IMR-90 (cell line): ENCODE data around the gene PRKCE. TPM values are rescaled to one million over a fixed set of nuclear protein-coding genes. Genes with fewer than 3 reads are reported as not detected.

Experiments
- ATAC-seq: fragments of 200-7000 bp; cut with Tn5 transposase; 2 replicates; pipeline ENCODE4 v1.9.1; 2020; ENCODE audit warnings: low read depth, mild to moderate bottlenecking, moderate library complexity
- BruUV-seq: library from RNA; stranded (reverse); fragments of 400-500 nt; replicated peaks from 2 replicates; lab custom pipeline; 2021; lab: Mats Ljungman, UMichigan
- CTCF ChIA-PET: fragments of 300-600 bp; formaldehyde crosslinking; extraction: SDS; loops from one replicate; lab custom pipeline; 2021; ENCODE audit warnings: antibody characterized with exemption; lab: Yijun Ruan, JAX
- POLR2A ChIA-PET: fragments of 300-600 bp; sonication (Branson Sonifier 250); formaldehyde crosslinking; loops from one replicate; lab custom pipeline; 2022; ENCODE audit warnings: antibody characterized with exemption; ENCODE audit not compliant: unreplicated experiment; lab: Charles Lee
- DNase-seq: peaks from one replicate; pipeline ENCODE4 v3.0.0; 2013
- H2AFZ ChIP-seq: replicated peaks from 2 replicates; pipeline ENCODE3; 2013; ENCODE audit warnings: low read length, mild to moderate bottlenecking; ENCODE audit not compliant: poor library complexity
- H2AK5ac ChIP-seq: 2 replicates; pipeline ENCODE4 v1.6.1; 2013; ENCODE audit warnings: low read depth, low read length, inconsistent platforms
- H2AK9ac ChIP-seq: replicated peaks from 2 replicates; pipeline ENCODE3; 2013; ENCODE audit warnings: mild to moderate bottlenecking, low read depth, low read length, moderate library complexity; ENCODE audit not compliant: poor library complexity
- H2BK120ac ChIP-seq: 2 replicates; pipeline ENCODE4 v1.6.1; 2013; ENCODE audit warnings: low read depth, low read length, inconsistent platforms
- H2BK15ac ChIP-seq: 3 replicates; pipeline ENCODE4 v1.6.1; 2013; ENCODE audit warnings: low read depth, low read length, inconsistent platforms
- H2BK20ac ChIP-seq: 2 replicates; pipeline ENCODE4 v1.6.1; 2013; ENCODE audit warnings: low read depth, mild to moderate bottlenecking, inconsistent platforms, low read length, moderate library complexity
- H2BK5ac ChIP-seq: 2 replicates; pipeline ENCODE4 v1.6.1; 2013; ENCODE audit warnings: mild to moderate bottlenecking, low read depth, low read length, inconsistent platforms; ENCODE audit not compliant: poor library complexity, severe bottlenecking
- H3K14ac ChIP-seq: replicated peaks from 2 replicates; pipeline ENCODE4 v1.6.1; 2013; ENCODE audit warnings: low read depth, low read length, inconsistent platforms
- H3K18ac ChIP-seq: 2 replicates; pipeline ENCODE4 v1.6.1; 2013; ENCODE audit warnings: low read depth, low read length, control low read depth
- H3K23ac ChIP-seq: 2 replicates; pipeline ENCODE4 v1.6.1; 2013; ENCODE audit warnings: low read depth, low read length, inconsistent platforms
- H3K27ac ChIP-seq: 2 replicates; pipeline ENCODE4 v1.5.1; 2013; ENCODE audit warnings: mild to moderate bottlenecking, control low read depth, low read length; ENCODE audit not compliant: insufficient read depth
- H3K27me3 ChIP-seq: 2 replicates; pipeline ENCODE4 v1.6.1; 2013; ENCODE audit warnings: low read length; ENCODE audit not compliant: control insufficient read depth, insufficient read depth
- H3K36me3 ChIP-seq: 2 replicates; pipeline ENCODE4 v1.6.1; 2013; ENCODE audit warnings: low read length, mixed read lengths; ENCODE audit not compliant: control insufficient read depth, insufficient read depth
- H3K4ac ChIP-seq: 2 replicates; pipeline ENCODE4 v1.6.1; 2013; ENCODE audit warnings: low read depth, low read length, inconsistent platforms
- H3K4me1 ChIP-seq: 2 replicates; pipeline ENCODE4 v1.6.1; 2013; ENCODE audit warnings: low read length, mixed read lengths; ENCODE audit not compliant: control insufficient read depth, insufficient read depth
- H3K4me2 ChIP-seq: 2 replicates; pipeline ENCODE4 v1.6.1; 2013; ENCODE audit warnings: low read depth, mild to moderate bottlenecking, control low read depth, low read length, moderate library complexity
- H3K4me3 ChIP-seq: 2 replicates; pipeline ENCODE4 v1.5.1; 2013; ENCODE audit warnings: low read depth, mild to moderate bottlenecking, control low read depth, low read length, moderate library complexity; ENCODE audit not compliant: insufficient read depth
- H3K56ac ChIP-seq: 2 replicates; pipeline ENCODE4 v1.6.1; 2013; ENCODE audit warnings: low read length, inconsistent platforms; ENCODE audit not compliant: insufficient read depth; ENCODE audit errors: extremely low read depth
- H3K79me1 ChIP-seq, 2 experiments: 2 replicates each; pipeline ENCODE4 v1.6.1; 2013; ENCODE audit warnings: low read length in 2 of 2, inconsistent platforms in 1 of 2, low read depth in 1 of 2
- H3K9ac ChIP-seq: 2 replicates; pipeline ENCODE4 v1.6.1; 2013; ENCODE audit warnings: low read depth, low read length, control low read depth
- H3K9me1 ChIP-seq: 2 replicates; pipeline ENCODE4 v1.6.1; 2013; ENCODE audit warnings: low read length, inconsistent platforms; ENCODE audit not compliant: insufficient read depth
- H3K9me3 ChIP-seq: 2 replicates; pipeline ENCODE4 v1.6.1; 2013; ENCODE audit warnings: low read length; ENCODE audit not compliant: control insufficient read depth, insufficient read depth
- H4K20me1 ChIP-seq: 2 replicates; pipeline ENCODE4 v1.6.1; 2013; ENCODE audit warnings: low read length, inconsistent platforms; ENCODE audit not compliant: insufficient read depth
- H4K5ac ChIP-seq: 2 replicates; pipeline ENCODE4 v1.6.1; 2013; ENCODE audit warnings: mild to moderate bottlenecking, low read depth, low read length, control low read depth
- H4K8ac ChIP-seq, 2 experiments: 2 replicates each; pipeline ENCODE4 v1.6.1; 2013; ENCODE audit warnings: low read depth in 2 of 2, low read length in 2 of 2, control low read depth in 1 of 2, inconsistent platforms in 1 of 2
- H4K91ac ChIP-seq: 2 replicates; pipeline ENCODE4 v1.6.1; 2013; ENCODE audit warnings: low read depth, low read length, inconsistent platforms; ENCODE audit not compliant: insufficient read depth
- BHLHE40 ChIP-seq: fragments of 150-350 bp; IDR thresholded peaks from 2 replicates; pipeline ENCODE4 v1.6.1; 2016; ENCODE audit warnings: mild to moderate bottlenecking, low read depth, low read length
- CEBPB ChIP-seq: IDR thresholded peaks from 2 replicates; pipeline ENCODE4 v1.6.1; 2012; ENCODE audit warnings: low read depth, low read length, improper control_type of control experiment
- CHD1 ChIP-seq: IDR thresholded peaks from 2 replicates; pipeline ENCODE4 v1.6.1; 2012; ENCODE audit warnings: low read depth, low read length, improper control_type of control experiment
- CTCF ChIP-seq: conservative IDR thresholded peaks from 2 replicates; pipeline ENCODE4 v1.5.1; 2012; ENCODE audit warnings: mild to moderate bottlenecking, low read depth, low read length, improper control_type of control experiment
- ELK1 ChIP-seq: fragments of 150-350 bp; IDR thresholded peaks from 2 replicates; pipeline ENCODE4 v1.6.1; 2016; ENCODE audit warnings: low read depth, mild to moderate bottlenecking, low read length, moderate library complexity, borderline replicate concordance
- FOS ChIP-seq: fragments of 150-350 bp; IDR thresholded peaks from 2 replicates; pipeline ENCODE4 v1.6.1; 2016; ENCODE audit warnings: low read depth, low read length
- MAFK ChIP-seq: IDR thresholded peaks from 2 replicates; pipeline ENCODE4 v1.6.1; 2012; ENCODE audit warnings: low read depth, low read length, improper control_type of control experiment
- MAZ ChIP-seq: IDR thresholded peaks from 2 replicates; pipeline ENCODE4 v1.6.1; 2012; ENCODE audit warnings: low read depth, mild to moderate bottlenecking, low read length, improper control_type of control experiment, moderate library complexity, borderline replicate concordance
- MXI1 ChIP-seq: IDR thresholded peaks from 2 replicates; pipeline ENCODE4 v1.6.1; 2012; ENCODE audit warnings: low read depth, mild to moderate bottlenecking, low read length, moderate library complexity, borderline replicate concordance
- NFE2L2 ChIP-seq: fragments of 150-350 bp; IDR thresholded peaks from 2 replicates; pipeline ENCODE4 v1.6.1; 2016; ENCODE audit warnings: low read depth, mild to moderate bottlenecking, low read length
- POLR2A ChIP-seq: IDR thresholded peaks from 2 replicates; pipeline ENCODE4 v1.6.1; 2012; ENCODE audit warnings: mild to moderate bottlenecking, low read depth, low read length
- RAD21 ChIP-seq: IDR thresholded peaks from 2 replicates; pipeline ENCODE4 v1.6.1; 2012; ENCODE audit warnings: low read length, improper control_type of control experiment
- RCOR1 ChIP-seq: IDR thresholded peaks from 2 replicates; pipeline ENCODE4 v1.6.1; 2012; ENCODE audit warnings: mild to moderate bottlenecking, low read length, improper control_type of control experiment; ENCODE audit not compliant: insufficient replicate concordance
- RFX5 ChIP-seq: IDR thresholded peaks from 2 replicates; pipeline ENCODE4 v1.8.0; 2012; ENCODE audit warnings: low read depth, mild to moderate bottlenecking, low read length, moderate library complexity
- SMC3 ChIP-seq: fragments of 150-350 bp; IDR thresholded peaks from 2 replicates; pipeline ENCODE4 v1.6.1; 2016; ENCODE audit warnings: low read depth, mild to moderate bottlenecking, antibody characterized with exemption, low read length, moderate library complexity
- USF2 ChIP-seq: fragments of 150-350 bp; IDR thresholded peaks from 2 replicates; pipeline ENCODE4 v1.6.1; 2017; ENCODE audit warnings: mild to moderate bottlenecking, antibody characterized with exemption, low read length, low read depth
- WGBS, 2 experiments: methylation state at CpG; one replicate each; pipeline versions ENCODE4 v1.1.5 to v1.1.7; 2013; ENCODE audit warnings: missing lambda C conversion rate in 2 of 2; ENCODE audit not compliant: insufficient read length in 1 of 2; ENCODE audit errors: extremely low coverage in 2 of 2; 5-methylcytosine and 5-hydroxymethylcytosine counted together
- dilution Hi-C: fragments of 300-500 bp; cut with HindIII; formaldehyde crosslinking; loops from one replicate; pipeline ENCODE4 v1.14.3; 2018; ENCODE audit warnings: low sequenced_read_pairs; ENCODE audit not compliant: unreplicated experiment
- in situ Hi-C: fragments of 300-500 bp; cut with MboI; formaldehyde crosslinking; loops from 3 replicates; pipeline ENCODE4 v1.14.3; 2019; ENCODE audit warnings: low sequenced_read_pairs, inconsistent platforms, mixed read lengths
- intact Hi-C: fragments of 100-400 bp; cut with micrococcal nuclease; formaldehyde crosslinking; loops from 2 replicates; pipeline ENCODE4 v1.10.0; 2022
- polyA plus RNA-seq, 3 experiments: library from polyadenylated mRNA; depleted of rRNA; stranded (reverse); fragments of >200 nt; gene quantifications; 2 replicates each; pipeline ENCODE4 v1.2.3, GENCODE V29; 2012; ENCODE audit warnings: low replicate concordance in 1 of 3
- total RNA-seq: library from RNA; depleted of rRNA; stranded (reverse); fragments of >200 nt; gene quantifications from 2 replicates; pipeline ENCODE4 v1.2.3, GENCODE V29; 2012

PRKCE gene
- total and polyA plus RNA-seq, 2 of the 4 experiments (the other 2 are of a cell fraction), result 8.1 to 32.4 TPM

GRCh38 chr2:45668509-45668908 is 17.0 kb downstream of the PRKCE start:
- CTCF ChIA-PET, result no interaction called here
- Histone ChIP-seq H3K4me3 (no peak overlapping the region), H4K91ac (no peak overlapping the region), H3K79me1 (peaks cover 19% of the 10 kb centered on the region in 2 experiments), H3K14ac (no peak overlapping the region), H3K9me3 (no peaks in the 10 kb centered on the region), H3K4me2 (no peak overlapping the region; the same call in 1 of the 2 replicates), H3K36me3 (no peaks in the 10 kb centered on the region), H2BK120ac (no peak overlapping the region), H2BK5ac (peak overlapping the region; percentile 45), H2BK20ac (no peak overlapping the region), H3K9ac (no peak overlapping the region), H3K23ac (no peak overlapping the region), H3K18ac (no peak overlapping the region), H3K56ac (no peak overlapping the region), H3K27ac (no peak overlapping the region), H2AFZ (peak overlapping the region; percentile 28), H3K9me1 (peaks cover 4% of the 10 kb centered on the region), H4K8ac (0 out of 4 replicates have a peak overlapping the region, but pooled peaks of 1 of the 2 experiments have one; percentile 22), H2AK9ac (no peak overlapping the region), H3K4me1 (peaks cover 9% of the 10 kb centered on the region), H4K20me1 (peaks cover 4% of the 10 kb centered on the region; the same call in 1 of the 2 replicates), H2AK5ac (no peak overlapping the region), H2BK15ac (no peak overlapping the region), H3K4ac (no peak overlapping the region), H4K5ac (peak overlapping the region; percentile 29; the same call in 1 of the 2 replicates), H3K27me3 (no peaks in the 10 kb centered on the region)
- TF ChIP-seq CHD1 (no peak), SMC3 (no peak), FOS (no peak), RCOR1 (no peak), NFE2L2 (no peak), CTCF (no peak), BHLHE40 (no peak), ELK1 (no peak), USF2 (no peak), MAFK (no peak), POLR2A (no peak), MAZ (no peak), RFX5 (no peak), RAD21 (no peak), MXI1 (no peak), CEBPB (no peak)
- dilution Hi-C loops (no loop called here), in situ Hi-C loops (no loop called here), intact Hi-C loops (no loop called here)
- DNase-seq, result no peak
- BruUV-seq, result no TSS peak
- ATAC-seq, result no peak
- WGBS, 2 experiments, result no CpG with 5 or more reads among the region's 7 CpGs
- POLR2A ChIA-PET, result no interaction called here
